ENCODE data around the gene SNRNP25. TPM values are rescaled to one million over a fixed set of nuclear protein-coding genes. Genes with fewer than 3 reads are reported as not detected.

The SNRNP25 gene
- total RNA-seq, 2 experiments from 2014 or later: 52.8 to 59.1 TPM

DNA sequence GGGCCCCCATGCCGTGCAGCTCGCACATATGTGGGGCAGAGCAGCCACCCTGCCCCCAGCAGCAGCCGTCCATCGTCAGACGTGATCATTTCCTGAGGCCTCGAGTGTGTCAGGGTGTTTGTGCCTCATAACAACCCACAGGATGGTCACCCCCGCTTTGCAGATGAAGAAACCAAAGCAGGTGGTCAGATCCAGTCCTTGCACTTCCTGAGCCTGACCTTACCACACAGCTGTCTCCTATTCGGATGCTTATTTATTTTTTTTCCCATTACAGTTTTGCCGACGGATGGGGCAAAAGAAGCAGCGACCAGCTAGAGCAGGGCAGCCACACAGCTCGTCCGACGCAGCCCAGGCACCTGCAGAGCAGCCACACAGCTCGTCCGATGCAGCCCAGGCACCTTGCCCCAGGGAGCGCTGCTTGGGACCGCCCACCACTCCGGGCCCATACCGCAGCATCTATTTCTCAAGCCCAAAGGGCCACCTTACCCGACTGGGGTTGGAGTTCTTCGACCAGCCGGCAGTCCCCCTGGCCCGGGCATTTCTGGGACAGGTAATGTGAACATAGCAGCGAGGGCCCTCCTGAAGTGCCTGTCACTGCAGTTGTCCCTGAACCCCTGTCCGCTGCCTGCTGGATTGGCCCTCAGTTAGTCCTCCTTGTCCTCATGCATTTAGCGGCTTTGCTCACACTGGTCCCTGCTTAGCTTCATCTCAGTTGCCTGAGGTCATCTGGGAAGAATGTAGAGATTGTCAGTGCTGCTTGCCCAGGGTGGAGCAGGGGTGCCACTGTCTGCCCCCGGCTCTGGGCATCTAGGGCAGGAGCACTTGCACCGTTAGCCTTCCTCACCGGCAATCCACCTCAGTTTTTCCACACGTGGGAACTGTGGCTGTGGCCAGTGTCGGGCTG lies 25.8 kb downstream of the SNRNP25 start:
- Mint-ChIP-seq H3K36me3 (peaks cover 10% of the 10 kb centered on the region), H3K4me1 (peaks cover 26% of the 10 kb centered on the region), H3K4me3 (peak overlapping the region; percentile 89), H3K9me3 (no peaks in the 10 kb centered on the region), H3K27me3 (peaks cover 10% of the 10 kb centered on the region), H3K27ac (peak overlapping the region; percentile 84)
- ATAC-seq (ENCODE audit: low read depth) (no peak), DNase-seq (no peak)
- POLR2A ChIA-PET: no interaction called here

DNA sequence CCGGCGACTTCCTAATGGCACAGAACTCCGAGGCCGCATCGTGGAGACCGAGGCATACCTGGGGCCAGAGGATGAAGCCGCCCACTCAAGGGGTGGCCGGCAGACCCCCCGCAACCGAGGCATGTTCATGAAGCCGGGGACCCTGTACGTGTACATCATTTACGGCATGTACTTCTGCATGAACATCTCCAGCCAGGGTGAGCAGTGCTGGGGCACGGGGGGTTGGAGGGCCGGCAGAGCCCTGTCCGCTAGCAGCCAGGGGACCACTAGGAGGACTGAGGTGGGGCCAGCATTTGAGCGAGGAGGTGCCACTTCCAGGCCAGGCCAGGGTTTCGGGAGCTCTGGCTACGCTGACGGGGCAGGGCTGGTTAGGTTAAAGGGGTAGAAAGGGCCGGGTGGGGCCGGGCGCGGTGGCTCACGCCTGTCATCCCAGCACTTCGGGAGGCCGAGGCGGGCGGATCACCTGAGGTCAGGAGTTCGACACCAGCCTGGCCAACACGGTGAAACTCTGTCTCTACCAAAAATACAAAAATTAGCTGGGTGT lies 29.5 kb downstream of the SNRNP25 start:
- Mint-ChIP-seq H3K36me3 (peaks cover 13% of the 10 kb centered on the region), H3K4me1 (peaks cover 25% of the 10 kb centered on the region), H3K4me3 (no peak overlapping the region), H3K27me3 (no peaks in the 10 kb centered on the region), H3K9me3 (no peaks in the 10 kb centered on the region), H3K27ac (no peak overlapping the region)
- DNase-seq (no peak), ATAC-seq (ENCODE audit: low read depth) (no peak)
- POLR2A ChIA-PET: interaction anchor here (0.7 to 1.5 kb wide), 3 partner anchors 8 to 30 kb away, joined by 3 to 7 read pairs (median 6); partner anchors contain the start of genes POLR3K and SNRNP25

DNA sequence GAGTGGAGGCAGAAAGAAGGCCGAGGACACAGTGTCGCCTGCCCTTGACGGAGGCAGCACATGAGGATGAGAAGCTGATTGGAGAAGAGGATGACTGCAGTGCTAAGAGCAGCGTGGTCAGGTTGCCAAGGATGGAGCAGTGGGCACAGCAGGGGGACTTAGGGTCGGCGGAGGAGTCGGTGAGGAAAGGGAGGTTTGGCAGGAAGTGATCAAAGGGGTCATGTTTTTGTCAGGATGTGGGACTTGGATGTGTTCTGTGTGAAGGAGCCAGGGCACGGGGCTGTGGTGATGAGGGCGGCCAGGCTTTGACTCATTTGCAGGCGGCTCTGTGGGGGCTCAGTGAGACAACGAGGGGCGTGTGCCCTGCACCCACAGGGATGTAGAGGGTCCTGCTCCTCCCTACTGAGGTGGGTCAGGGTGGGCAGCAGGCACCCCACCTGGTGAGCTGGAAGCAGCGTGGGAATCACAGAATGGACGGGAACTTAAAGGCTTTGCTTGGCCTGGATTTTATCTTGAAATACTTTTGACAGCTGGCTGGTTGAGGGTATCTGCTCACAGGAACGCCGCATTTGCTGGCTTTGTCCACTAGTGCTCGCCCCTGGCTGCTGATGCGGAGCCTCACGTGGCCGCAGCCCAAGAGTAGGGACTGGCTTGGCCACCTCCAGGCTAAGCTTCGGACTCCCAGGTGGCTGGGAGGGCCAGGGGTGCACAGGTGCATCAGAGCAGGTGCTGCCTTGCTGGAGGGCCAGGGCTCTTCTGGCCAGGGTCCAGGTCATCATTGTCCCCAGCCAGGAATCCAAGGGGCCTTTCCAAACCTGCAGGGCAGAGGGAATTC lies 30.4 kb downstream of the SNRNP25 start:
- Mint-ChIP-seq H3K36me3 (peaks cover 13% of the 10 kb centered on the region), H3K27me3 (no peaks in the 10 kb centered on the region), H3K27ac (peak overlapping the region; percentile 92), H3K4me3 (peak overlapping the region; percentile 64), H3K9me3 (no peaks in the 10 kb centered on the region), H3K4me1 (peaks cover 23% of the 10 kb centered on the region)
- DNase-seq (no peak), ATAC-seq (ENCODE audit: low read depth) (peak; percentile 41)
- POLR2A ChIA-PET: interaction anchor here (0.7 to 1.5 kb wide), 5 partner anchors 8 to 31 kb away, joined by 3 to 7 read pairs (median 5); partner anchors contain the start of genes POLR3K and SNRNP25

DNA sequence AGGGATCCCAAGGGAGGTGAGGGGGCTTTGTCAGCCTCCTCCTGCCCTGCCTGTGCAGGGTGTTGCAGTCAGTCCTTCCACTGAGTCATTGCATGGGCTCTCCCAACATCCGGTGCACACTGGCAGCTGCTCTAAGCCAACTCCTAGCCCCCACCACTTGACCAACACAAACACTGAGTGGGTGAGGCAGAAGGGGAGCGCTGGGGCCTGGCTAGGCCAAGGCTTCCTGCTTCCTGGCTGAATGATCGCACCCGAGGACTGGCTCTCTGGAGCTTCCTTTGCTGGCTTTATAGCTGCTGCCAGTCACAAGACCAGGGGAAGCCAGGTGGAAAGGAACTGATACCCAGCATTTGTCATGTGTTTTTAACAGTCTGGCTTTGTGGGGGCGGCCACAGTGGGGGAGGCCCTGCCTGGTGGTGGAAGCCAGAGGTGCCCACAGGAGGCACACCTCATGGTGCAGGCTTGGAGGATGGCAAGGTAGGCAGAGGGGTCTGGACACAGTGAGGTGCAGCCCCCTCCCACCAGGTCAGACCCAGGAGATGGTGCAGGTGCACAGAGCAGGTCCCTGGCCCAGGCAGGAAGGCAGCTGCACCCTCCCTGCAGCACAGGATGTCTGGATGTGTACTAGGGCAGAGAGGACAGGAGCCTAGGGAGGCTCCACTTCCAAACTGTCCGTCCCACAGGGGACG lies 31.2 kb downstream of the SNRNP25 start:
- POLR2A ChIA-PET: interaction anchor here (0.7 to 1.5 kb wide), 4 partner anchors 8 to 44 kb away, joined by 3 to 6 read pairs (median 4); partner anchors contain the start of genes POLR3K and SNRNP25
- H3K9me3 Mint-ChIP-seq: no peaks in the 10 kb centered on the region
- H3K27me3 Mint-ChIP-seq: no peaks in the 10 kb centered on the region
- H3K36me3 Mint-ChIP-seq: peaks cover 9% of the 10 kb centered on the region
- DNase-seq (peak; percentile 65), ATAC-seq (ENCODE audit: low read depth) (peak; percentile 82)
- peak overlapping the region; percentile 60 for H3K4me3 Mint-ChIP-seq
- peaks cover 22% of the 10 kb centered on the region for H3K4me1 Mint-ChIP-seq
- peak overlapping the region; percentile 92 for H3K27ac Mint-ChIP-seq

DNA sequence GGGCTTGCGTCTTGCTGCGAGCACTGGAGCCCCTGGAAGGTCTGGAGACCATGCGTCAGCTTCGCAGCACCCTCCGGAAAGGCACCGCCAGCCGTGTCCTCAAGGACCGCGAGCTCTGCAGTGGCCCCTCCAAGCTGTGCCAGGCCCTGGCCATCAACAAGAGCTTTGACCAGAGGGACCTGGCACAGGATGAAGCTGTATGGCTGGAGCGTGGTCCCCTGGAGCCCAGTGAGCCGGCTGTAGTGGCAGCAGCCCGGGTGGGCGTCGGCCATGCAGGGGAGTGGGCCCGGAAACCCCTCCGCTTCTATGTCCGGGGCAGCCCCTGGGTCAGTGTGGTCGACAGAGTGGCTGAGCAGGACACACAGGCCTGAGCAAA lies 31.8 kb downstream of the SNRNP25 start:
- no peaks in the 10 kb centered on the region for H3K27me3 Mint-ChIP-seq
- H3K4me1 Mint-ChIP-seq: peaks cover 22% of the 10 kb centered on the region
- POLR2A ChIA-PET: interaction anchor here (0.6 to 1.0 kb wide), 4 partner anchors 8 to 135 kb away, joined by 3 to 6 read pairs (median 4); partner anchors contain the start of genes POLR3K and SNRNP25
- no peak for ATAC-seq (ENCODE audit: low read depth)
- no peak overlapping the region for H3K4me3 Mint-ChIP-seq
- DNase-seq: no peak
- H3K27ac Mint-ChIP-seq: peak overlapping the region; percentile 92
- no peaks in the 10 kb centered on the region for H3K9me3 Mint-ChIP-seq
- H3K36me3 Mint-ChIP-seq: peaks cover 9% of the 10 kb centered on the region

DNA sequence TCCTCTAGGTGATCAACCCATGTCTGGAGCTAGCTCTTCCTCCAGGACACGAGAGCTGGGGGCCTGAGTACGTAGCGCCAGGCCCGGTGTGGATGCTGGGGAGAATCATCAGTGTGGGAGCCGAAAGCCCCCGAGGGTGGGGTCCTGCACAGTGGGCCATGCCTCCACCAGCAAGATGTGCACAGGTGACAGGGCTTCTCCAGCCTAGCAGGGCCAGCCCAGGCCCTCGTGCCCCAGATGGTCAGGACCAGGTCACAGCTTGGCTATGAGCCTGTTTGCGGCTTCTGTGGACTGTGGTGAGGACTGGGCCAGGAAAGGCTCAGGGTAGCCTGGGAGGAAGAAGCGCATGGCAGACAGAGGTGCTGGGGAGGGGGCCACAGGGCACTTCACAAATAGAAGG lies 32.2 kb downstream of the SNRNP25 start:
- ATAC-seq (ENCODE audit: low read depth) (no peak), DNase-seq (no peak)
- Mint-ChIP-seq H3K36me3 (peaks cover 9% of the 10 kb centered on the region), H3K9me3 (no peaks in the 10 kb centered on the region), H3K4me1 (peaks cover 22% of the 10 kb centered on the region), H3K4me3 (no peak overlapping the region), H3K27me3 (no peaks in the 10 kb centered on the region), H3K27ac (peak overlapping the region; percentile 16)
- POLR2A ChIA-PET: interaction anchor here (0.6 kb wide), 1 partner anchor 135 kb away, joined by 3 read pairs; no protein-coding TSS in a partner anchor

DNA sequence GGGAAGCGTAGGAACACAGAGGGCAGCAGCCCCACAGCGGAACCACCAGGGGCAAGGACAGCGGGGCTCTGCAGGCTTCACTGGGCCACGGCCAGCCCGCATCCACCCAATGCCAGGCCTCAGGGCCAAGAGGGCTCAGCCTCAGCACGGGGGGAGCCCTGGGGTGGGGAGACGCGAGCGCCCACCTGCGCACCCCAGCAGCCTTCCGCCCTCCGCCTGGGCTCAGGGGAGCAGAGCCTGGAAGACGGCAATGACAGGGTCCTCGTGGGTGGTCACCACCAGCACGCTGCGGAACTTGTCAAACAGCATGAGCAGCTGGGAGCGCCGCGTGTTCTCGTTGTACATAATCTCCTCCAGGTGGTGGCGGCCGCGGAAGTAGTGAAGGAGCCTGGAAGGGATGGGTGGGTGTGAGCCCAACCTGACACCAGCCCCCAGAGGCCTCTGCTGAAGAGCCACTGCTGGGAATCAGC lies 32.9 kb downstream of the SNRNP25 start:
- Mint-ChIP-seq H3K27ac (peak overlapping the region; percentile 16), H3K4me1 (peaks cover 22% of the 10 kb centered on the region), H3K27me3 (no peaks in the 10 kb centered on the region), H3K9me3 (no peaks in the 10 kb centered on the region), H3K4me3 (no peak overlapping the region), H3K36me3 (peaks cover 9% of the 10 kb centered on the region)
- POLR2A ChIA-PET: no interaction called here
- ATAC-seq (ENCODE audit: low read depth) (no peak), DNase-seq (no peak)

DNA sequence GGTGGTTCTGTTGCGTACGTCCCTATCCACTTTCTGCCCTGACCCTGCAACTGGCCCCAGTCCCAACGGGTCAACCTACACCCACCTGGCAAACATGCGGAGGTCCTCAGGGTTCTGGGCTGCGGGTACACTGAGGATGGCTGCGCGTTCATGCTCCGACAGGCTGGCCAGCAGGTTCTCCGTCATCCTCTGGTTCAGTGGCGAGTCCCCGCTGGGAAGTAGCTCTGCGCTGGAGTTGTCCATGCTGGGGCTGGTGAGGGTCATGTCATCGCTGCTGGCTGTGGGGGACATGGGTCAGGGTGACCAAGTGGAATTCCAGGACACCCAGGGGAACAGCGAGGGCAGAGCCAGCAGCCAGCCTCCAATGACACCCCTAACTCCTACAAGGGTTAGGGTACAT lies 35.0 kb downstream of the SNRNP25 start:
- DNase-seq (no peak), ATAC-seq (ENCODE audit: low read depth) (no peak)
- peaks cover 7% of the 10 kb centered on the region for H3K36me3 Mint-ChIP-seq
- POLR2A ChIA-PET: no interaction called here
- H3K4me3 Mint-ChIP-seq: no peak overlapping the region
- H3K4me1 Mint-ChIP-seq: peaks cover 22% of the 10 kb centered on the region
- H3K9me3 Mint-ChIP-seq: no peaks in the 10 kb centered on the region
- no peak overlapping the region for H3K27ac Mint-ChIP-seq
- no peaks in the 10 kb centered on the region for H3K27me3 Mint-ChIP-seq

DNA sequence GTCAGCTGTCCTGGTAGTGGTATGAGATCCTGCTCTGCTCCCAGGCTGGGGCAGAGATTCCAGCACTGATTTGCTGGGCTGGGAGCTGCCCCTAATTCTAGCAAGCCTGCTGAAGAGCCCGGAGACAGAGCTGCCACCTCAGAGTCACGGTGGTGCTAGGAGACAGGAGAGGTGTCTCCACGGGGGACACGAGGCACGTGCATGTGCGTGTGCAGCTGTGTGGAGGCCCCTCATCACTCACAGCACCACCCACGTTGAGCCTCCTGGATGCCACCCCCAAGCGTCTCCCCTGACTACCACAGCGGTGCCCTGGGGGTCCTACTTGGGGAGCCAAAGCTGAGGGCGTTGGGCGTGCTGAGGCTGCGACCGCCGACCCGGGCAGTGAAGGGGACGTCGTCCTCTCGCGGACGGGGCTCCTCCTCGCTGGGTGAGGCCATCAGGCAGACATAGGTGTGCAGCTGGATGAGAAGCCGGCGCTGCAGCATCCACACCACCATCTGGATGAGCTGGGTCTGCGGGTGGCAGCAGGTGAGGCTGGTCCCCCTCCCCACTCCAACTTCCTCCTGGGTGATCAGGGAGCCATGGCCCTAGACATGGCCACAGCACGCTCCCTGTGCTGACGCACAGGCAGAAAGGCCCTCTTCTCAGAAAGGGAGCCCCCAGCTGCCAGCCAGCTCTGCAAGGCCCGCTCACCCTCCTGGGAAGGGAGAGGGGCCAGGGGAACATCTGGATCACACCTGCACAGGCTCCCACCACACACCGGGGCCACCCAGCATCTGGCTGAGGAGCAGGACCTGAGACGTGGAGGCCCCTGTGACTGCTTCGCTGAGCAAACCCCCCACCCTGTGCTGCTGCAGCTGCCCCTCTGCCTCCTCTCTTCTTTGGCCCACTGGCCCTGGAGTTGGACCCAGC lies 36.0 kb downstream of the SNRNP25 start:
- POLR2A ChIA-PET: no interaction called here
- ATAC-seq (ENCODE audit: low read depth) (no peak), DNase-seq (no peak)
- no peak overlapping the region for H3K4me3 Mint-ChIP-seq
- H3K9me3 Mint-ChIP-seq: no peaks in the 10 kb centered on the region
- no peak overlapping the region for H3K27ac Mint-ChIP-seq
- H3K4me1 Mint-ChIP-seq: peaks cover 11% of the 10 kb centered on the region
- peaks cover 2% of the 10 kb centered on the region for H3K36me3 Mint-ChIP-seq
- no peaks in the 10 kb centered on the region for H3K27me3 Mint-ChIP-seq

DNA sequence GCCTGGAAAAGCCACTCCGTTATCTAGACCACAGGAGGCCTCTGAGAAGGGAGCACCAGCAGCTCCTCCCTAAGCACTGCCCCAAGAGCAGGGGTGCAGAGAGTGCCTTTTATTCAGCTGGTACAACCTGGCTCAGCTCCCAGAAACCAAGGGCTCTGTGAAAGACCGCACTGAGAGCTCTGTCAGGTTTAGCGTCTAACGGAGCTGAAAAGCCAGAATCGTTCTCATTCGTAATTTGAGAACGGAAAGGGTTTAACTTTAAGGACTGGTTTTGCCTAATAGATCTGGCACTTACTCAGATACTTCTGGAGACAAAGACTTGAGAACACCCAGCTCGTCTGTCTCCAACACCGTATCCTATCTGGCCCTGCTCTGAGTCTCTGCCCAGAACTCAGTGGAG lies 37.9 kb downstream of the SNRNP25 start:
- no peaks in the 10 kb centered on the region for H3K9me3 Mint-ChIP-seq
- POLR2A ChIA-PET: interaction anchor here (0.6 to 1.0 kb wide), 2 partner anchors 8 to 13 kb away, joined by 3 read pairs; partner anchors contain the start of gene MPG

DNA sequence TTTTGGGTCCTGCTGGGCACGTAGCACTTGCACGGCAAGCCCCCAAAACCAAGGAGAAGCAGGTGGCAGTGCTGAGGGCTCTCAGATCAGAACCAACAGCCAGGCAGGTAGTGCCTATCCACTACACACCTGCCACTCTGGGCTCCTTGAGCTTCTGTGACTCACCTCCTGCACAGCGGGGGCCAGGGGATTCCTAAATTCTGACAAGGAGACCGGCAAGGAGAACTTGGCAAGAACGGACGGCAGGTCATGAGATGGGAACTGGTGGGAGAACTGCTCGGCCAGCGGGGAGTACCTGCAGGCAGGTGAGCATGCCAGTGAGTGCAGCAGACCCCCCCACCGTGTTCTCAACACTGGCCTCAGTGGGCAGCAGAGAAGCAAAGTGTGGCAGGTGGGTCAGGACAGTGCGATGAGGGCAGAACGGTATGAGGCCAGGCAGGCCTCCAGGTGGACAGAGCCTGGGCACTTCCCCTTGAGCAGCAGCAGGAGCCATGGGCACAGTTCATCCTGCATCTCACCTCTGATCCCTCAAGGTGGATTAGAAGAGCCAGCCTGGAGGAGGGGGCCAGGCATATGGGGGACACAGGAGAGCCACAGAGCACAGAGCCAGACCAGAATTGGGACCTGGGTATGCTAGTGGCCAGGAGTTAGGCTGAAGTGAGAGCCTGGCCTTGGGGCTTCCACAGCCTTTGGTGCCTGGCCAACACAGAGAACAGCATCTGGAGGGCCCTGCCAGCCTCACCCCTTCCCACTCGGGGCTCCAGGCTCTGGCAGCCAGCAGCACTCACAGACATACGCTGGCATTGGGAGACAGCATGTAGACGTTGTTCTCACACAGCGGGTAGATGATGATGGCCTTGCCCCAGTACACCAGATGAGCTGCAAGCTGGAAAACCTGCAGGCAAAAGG lies 39.1 kb downstream of the SNRNP25 start:
- Mint-ChIP-seq H3K4me1 (peaks cover 5% of the 10 kb centered on the region), H3K36me3 (no peaks in the 10 kb centered on the region), H3K27ac (no peak overlapping the region), H3K27me3 (no peaks in the 10 kb centered on the region), H3K4me3 (no peak overlapping the region), H3K9me3 (no peaks in the 10 kb centered on the region)
- ATAC-seq (ENCODE audit: low read depth) (no peak), DNase-seq (no peak)
- POLR2A ChIA-PET: interaction anchor here (0.9 to 4.6 kb wide), 3 partner anchors 8 to 27 kb away, joined by 3 to 52 read pairs (median 6); partner anchors contain the start of gene MPG

More for the DNA sequence above, 37.9 kb downstream of the SNRNP25 start:
- ATAC-seq (ENCODE audit: low read depth) (no peak), DNase-seq (no peak)
- Mint-ChIP-seq H3K4me1 (peaks cover 1% of the 10 kb centered on the region), H3K36me3 (peaks cover 2% of the 10 kb centered on the region), H3K4me3 (no peak overlapping the region), H3K27me3 (no peaks in the 10 kb centered on the region), H3K27ac (no peak overlapping the region)

All from activated naive CD8-positive, alpha-beta T cell treated with anti-CD3 and anti-CD28 coated beads, Interleukin-2, amount 10 ng/mL, durations not matched to agents 7 days and 5 days (primary cell).